IPS-20b (cell line): Measurements from ENCODE around the gene TJP2.

Experiments
- H3K27ac ChIP-seq: one replicate; pipeline ENCODE4 v1.5.1; 2013; ENCODE audit warnings: low read length
- H3K27me3 ChIP-seq: 2 replicates; pipeline ENCODE4 v1.6.1; 2013; ENCODE audit warnings: mild to moderate bottlenecking, low read length, inconsistent platforms; ENCODE audit not compliant: insufficient read depth
- H3K36me3 ChIP-seq: 2 replicates; pipeline ENCODE4 v1.6.1; 2013; ENCODE audit warnings: low read depth, mild to moderate bottlenecking, inconsistent platforms, low read length, moderate library complexity; ENCODE audit not compliant: insufficient read depth
- H3K4me1 ChIP-seq: 2 replicates; pipeline ENCODE4 v1.6.1; 2013; ENCODE audit warnings: mild to moderate bottlenecking, control low read depth, inconsistent platforms, low read length, moderate library complexity; ENCODE audit not compliant: insufficient read depth
- H3K4me3 ChIP-seq: 2 replicates; pipeline ENCODE4 v1.5.1; 2013; ENCODE audit warnings: mild to moderate bottlenecking, low read length, inconsistent platforms
- H3K9ac ChIP-seq: 2 replicates; pipeline ENCODE4 v1.6.1; 2013; ENCODE audit warnings: low read depth, mild to moderate bottlenecking, inconsistent platforms, low read length, moderate library complexity
- H3K9me3 ChIP-seq: 2 replicates; pipeline ENCODE4 v1.6.1; 2013; ENCODE audit warnings: mild to moderate bottlenecking, low read depth, low read length, inconsistent platforms; ENCODE audit not compliant: insufficient read depth

Gene TJP2

GRCh38 chr9:69243116-69243515 lies 69.0 kb downstream of the TJP2 start:
- no peak overlapping the region for H3K27ac ChIP-seq
- no peaks in the 10 kb centered on the region for H3K9me3 ChIP-seq
- no peaks in the 10 kb centered on the region for H3K27me3 ChIP-seq
- peaks cover 81% of the 10 kb centered on the region for H3K36me3 ChIP-seq
- H3K9ac ChIP-seq: no peak overlapping the region
- no peak overlapping the region for H3K4me3 ChIP-seq
- H3K4me1 ChIP-seq: no peaks in the 10 kb centered on the region

GRCh38 chr9:69246629-69247028 lies 72.6 kb downstream of the TJP2 start:
- Histone ChIP-seq H3K4me3 (no peak overlapping the region), H3K9me3 (no peaks in the 10 kb centered on the region), H3K4me1 (no peaks in the 10 kb centered on the region), H3K27ac (no peak overlapping the region), H3K27me3 (no peaks in the 10 kb centered on the region), H3K36me3 (peaks cover 82% of the 10 kb centered on the region), H3K9ac (no peak overlapping the region)

- H3K27me3 ChIP-seq: no peaks in the 10 kb centered on the region
- peaks cover 84% of the 10 kb centered on the region for H3K36me3 ChIP-seq
- no peak overlapping the region for H3K4me3 ChIP-seq
- no peak overlapping the region for H3K9ac ChIP-seq
- no peaks in the 10 kb centered on the region for H3K4me1 ChIP-seq
- H3K27ac ChIP-seq: no peak overlapping the region
- H3K9me3 ChIP-seq: no peaks in the 10 kb centered on the region
Measured at GRCh38 chr9:69248005-69248404, 73.9 kb downstream of the TJP2 start.

- Histone ChIP-seq H3K36me3 (peaks cover 95% of the 10 kb centered on the region), H3K4me1 (no peaks in the 10 kb centered on the region), H3K27me3 (no peaks in the 10 kb centered on the region), H3K9me3 (no peaks in the 10 kb centered on the region), H3K27ac (no peak overlapping the region), H3K9ac (no peak overlapping the region), H3K4me3 (no peak overlapping the region)
Measured at GRCh38 chr9:69249337-69249736, 75.3 kb downstream of the TJP2 start.

- no peak overlapping the region for H3K27ac ChIP-seq
- no peak overlapping the region for H3K9ac ChIP-seq
- no peaks in the 10 kb centered on the region for H3K9me3 ChIP-seq
- H3K4me3 ChIP-seq: no peak overlapping the region
- H3K4me1 ChIP-seq: no peaks in the 10 kb centered on the region
- peaks cover 95% of the 10 kb centered on the region for H3K36me3 ChIP-seq
- no peaks in the 10 kb centered on the region for H3K27me3 ChIP-seq
Measured at GRCh38 chr9:69250681-69251080, 76.6 kb downstream of the TJP2 start.

- peaks cover 91% of the 10 kb centered on the region for H3K36me3 ChIP-seq
- H3K9me3 ChIP-seq: no peaks in the 10 kb centered on the region
- H3K27ac ChIP-seq: no peak overlapping the region
- no peaks in the 10 kb centered on the region for H3K27me3 ChIP-seq
- no peak overlapping the region for H3K9ac ChIP-seq
- H3K4me3 ChIP-seq: no peak overlapping the region
- no peaks in the 10 kb centered on the region for H3K4me1 ChIP-seq
Measured at GRCh38 chr9:69252436-69252835, 78.4 kb downstream of the TJP2 start.

- no peaks in the 10 kb centered on the region for H3K4me1 ChIP-seq
- H3K9me3 ChIP-seq: no peaks in the 10 kb centered on the region
- H3K4me3 ChIP-seq: no peak overlapping the region
- H3K36me3 ChIP-seq: peaks cover 85% of the 10 kb centered on the region
- H3K27ac ChIP-seq: no peak overlapping the region
- no peaks in the 10 kb centered on the region for H3K27me3 ChIP-seq
- no peak overlapping the region for H3K9ac ChIP-seq
Measured at GRCh38 chr9:69253057-69253456, 79.0 kb downstream of the TJP2 start.

GRCh38 chr9:69254223-69254622 lies 80.1 kb downstream of the TJP2 start:
- peaks cover 74% of the 10 kb centered on the region for H3K36me3 ChIP-seq

GRCh38 chr9:69255591-69255990 lies 81.5 kb downstream of the TJP2 start:
- Histone ChIP-seq H3K27me3 (no peaks in the 10 kb centered on the region), H3K9me3 (no peaks in the 10 kb centered on the region), H3K36me3 (peaks cover 64% of the 10 kb centered on the region), H3K4me3 (no peak overlapping the region), H3K4me1 (no peaks in the 10 kb centered on the region), H3K9ac (no peak overlapping the region), H3K27ac (no peak overlapping the region)

More at GRCh38 chr9:69254223-69254622, 80.1 kb downstream of the TJP2 start:
- no peaks in the 10 kb centered on the region for H3K27me3 ChIP-seq
- H3K27ac ChIP-seq: no peak overlapping the region
- no peaks in the 10 kb centered on the region for H3K4me1 ChIP-seq
- H3K9ac ChIP-seq: no peak overlapping the region
- H3K4me3 ChIP-seq: no peak overlapping the region
- no peaks in the 10 kb centered on the region for H3K9me3 ChIP-seq

- peaks cover 35% of the 10 kb centered on the region for H3K36me3 ChIP-seq
- no peak overlapping the region for H3K27ac ChIP-seq
- H3K9me3 ChIP-seq: no peaks in the 10 kb centered on the region
- no peak overlapping the region for H3K4me3 ChIP-seq
- H3K9ac ChIP-seq: no peak overlapping the region
- H3K4me1 ChIP-seq: no peaks in the 10 kb centered on the region
- H3K27me3 ChIP-seq: no peaks in the 10 kb centered on the region
Measured at GRCh38 chr9:69258551-69258950, 84.5 kb downstream of the TJP2 start.

GRCh38 chr9:69260161-69260560 lies 86.1 kb downstream of the TJP2 start:
- H3K9me3 ChIP-seq: no peaks in the 10 kb centered on the region
- no peaks in the 10 kb centered on the region for H3K27me3 ChIP-seq
- H3K27ac ChIP-seq: no peak overlapping the region
- no peak overlapping the region for H3K4me3 ChIP-seq
- peaks cover 18% of the 10 kb centered on the region; the same call in 1 of the 2 replicates for H3K36me3 ChIP-seq
- H3K4me1 ChIP-seq: no peaks in the 10 kb centered on the region
- H3K9ac ChIP-seq: no peak overlapping the region

- Histone ChIP-seq H3K9ac (no peak overlapping the region), H3K9me3 (no peaks in the 10 kb centered on the region), H3K4me1 (no peaks in the 10 kb centered on the region), H3K36me3 (peaks cover 8% of the 10 kb centered on the region; the same call in 1 of the 2 replicates), H3K27ac (no peak overlapping the region), H3K4me3 (no peak overlapping the region), H3K27me3 (no peaks in the 10 kb centered on the region)
Measured at GRCh38 chr9:69261636-69262035, 87.6 kb downstream of the TJP2 start.

- H3K9ac ChIP-seq: no peak overlapping the region
- H3K4me1 ChIP-seq: no peaks in the 10 kb centered on the region
- no peaks in the 10 kb centered on the region for H3K27me3 ChIP-seq
- H3K36me3 ChIP-seq: no peaks in the 10 kb centered on the region
- no peak overlapping the region for H3K27ac ChIP-seq
- H3K4me3 ChIP-seq: no peak overlapping the region
- H3K9me3 ChIP-seq: no peaks in the 10 kb centered on the region
Measured at GRCh38 chr9:69264526-69264925, 90.4 kb downstream of the TJP2 start.
